NCI-H510A (cell line): ENCODE results near the gene MCC.

Experiments used
- DNase-seq: peaks from one replicate; lab custom pipeline; 2025; lab: John Stamatoyannopoulos, UW

Gene MCC

GRCh38 chr5:113108485-113108884 is 379.8 kb downstream of the MCC start:
- DNase-seq = no peak

DNA sequence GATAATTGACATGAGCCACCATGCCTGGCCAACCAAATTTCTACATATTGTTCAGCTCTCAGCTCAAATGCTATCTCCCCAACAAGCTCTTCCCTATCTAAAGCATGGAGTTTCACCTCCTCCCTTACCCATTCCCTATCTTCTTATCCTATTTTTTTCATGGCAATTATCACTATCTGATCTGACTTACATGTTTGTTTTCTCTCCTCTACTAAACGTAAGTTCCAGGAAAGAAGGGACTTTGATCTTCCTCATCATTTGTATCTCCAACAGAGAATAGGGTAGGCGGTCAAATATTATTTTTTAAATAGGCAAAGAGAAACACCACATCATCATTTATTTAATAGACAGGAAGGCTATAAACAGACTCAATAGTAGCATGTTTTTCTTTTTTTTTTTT is 381.4 kb downstream of the MCC start:
- no peak for DNase-seq

- DNase-seq = no peak
These were observed 382.5 kb downstream of the MCC start for GRCh38 chr5:113105693-113106280.

DNA sequence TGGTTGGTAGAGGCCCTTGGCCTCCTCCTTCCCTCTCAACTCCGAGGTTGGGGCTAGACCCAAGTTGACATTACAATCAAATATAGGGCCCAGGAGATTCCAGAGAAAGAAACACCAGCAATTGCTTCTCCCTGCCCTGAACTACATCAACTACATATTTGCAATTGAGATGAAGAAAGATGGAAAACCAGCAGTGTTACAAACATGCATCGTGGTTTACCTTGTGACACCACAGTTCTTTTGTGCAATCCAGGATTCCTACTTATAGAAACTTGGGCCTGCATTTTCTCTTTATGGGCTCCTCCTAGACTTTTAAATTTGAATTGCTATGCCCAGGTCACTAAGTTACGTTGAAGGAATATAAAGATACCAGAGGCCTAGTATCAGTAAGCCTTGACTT is 384.9 kb downstream of the MCC start:
- no peak for DNase-seq

- no peak for DNase-seq
These were observed 386.1 kb downstream of the MCC start for GRCh38 chr5:113102121-113102531.

DNA sequence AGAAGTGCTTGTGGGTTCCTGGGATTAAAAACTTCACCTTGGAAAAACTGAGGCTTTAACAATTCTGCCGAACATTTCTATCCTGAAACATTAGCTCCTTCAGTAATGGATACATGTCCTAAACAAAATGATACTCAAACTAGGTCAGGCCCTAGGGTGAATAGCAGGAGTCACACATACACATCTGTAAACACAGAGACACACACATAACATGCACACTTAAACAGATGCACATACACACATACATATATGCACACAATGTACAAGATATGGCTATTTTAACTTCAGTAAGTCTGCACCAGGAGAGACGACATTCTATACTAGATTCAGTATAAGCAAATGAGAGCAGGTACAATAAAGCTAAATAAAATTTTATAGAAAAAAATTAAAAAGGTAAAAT is 387.3 kb downstream of the MCC start:
- DNase-seq = no peak

- no peak for DNase-seq
These were observed 388.4 kb downstream of the MCC start for GRCh38 chr5:113099822-113100221.

DNA sequence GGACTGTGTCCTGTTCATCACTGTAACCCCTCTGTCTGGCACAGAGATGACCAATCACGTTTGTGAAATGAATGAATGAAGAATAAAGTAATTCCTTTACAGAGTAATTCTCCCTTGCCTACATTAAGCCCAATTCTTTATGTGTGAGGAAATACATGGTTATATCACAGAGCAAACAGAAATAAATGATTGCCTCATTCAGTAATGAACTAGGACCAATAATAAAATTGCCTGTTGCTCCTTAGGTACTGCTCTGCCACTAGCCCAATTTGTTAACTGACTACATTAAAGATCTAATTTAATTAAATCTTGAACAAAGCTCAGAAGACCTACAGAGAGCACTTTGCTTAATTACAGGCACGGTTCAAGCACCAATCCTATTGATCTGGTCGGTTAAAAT is 389.9 kb downstream of the MCC start:
- no peak for DNase-seq

- no peak for DNase-seq
These were observed 392.4 kb downstream of the MCC start for GRCh38 chr5:113095831-113096230.

- DNase-seq = no peak
These were observed 394.7 kb downstream of the MCC start for GRCh38 chr5:113093558-113093957.

DNA sequence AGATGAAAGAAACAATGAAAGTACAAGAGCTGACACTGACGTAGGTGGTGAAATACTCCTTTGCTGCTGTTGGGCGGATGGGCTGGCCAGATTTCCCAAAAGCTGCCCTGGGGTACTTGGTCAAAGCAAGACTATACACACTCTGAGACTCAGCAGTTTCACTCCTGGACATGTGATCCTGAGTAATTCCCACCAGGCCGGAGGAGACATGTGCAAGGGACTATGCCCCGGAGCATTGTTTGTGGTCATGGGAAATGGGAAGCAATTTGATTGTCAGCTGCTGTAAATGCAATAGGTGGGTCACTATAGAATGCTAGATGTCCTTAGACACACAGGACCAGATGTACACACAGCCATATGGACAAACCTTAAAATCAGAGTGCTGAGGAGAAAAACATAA is 395.6 kb downstream of the MCC start:
- DNase-seq = no peak

DNA sequence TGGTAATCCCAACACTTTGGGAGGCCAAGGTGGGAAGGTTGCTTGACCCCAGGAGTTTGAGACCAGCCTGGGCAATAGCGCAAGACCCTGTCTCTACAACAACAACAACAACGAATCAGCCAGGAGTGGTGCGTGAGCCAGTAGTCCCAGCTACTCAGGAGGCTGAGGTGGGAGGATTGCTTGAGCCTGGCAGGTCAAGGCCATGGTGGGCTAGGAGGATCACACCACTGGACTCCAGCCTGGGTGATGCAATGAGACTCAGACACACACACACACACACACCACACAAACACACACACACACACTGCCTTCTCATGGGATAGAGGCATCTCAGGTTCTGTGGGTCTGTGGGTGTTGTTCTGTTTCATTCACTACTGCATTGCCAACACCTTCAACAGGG is 396.6 kb downstream of the MCC start:
- DNase-seq = no peak

- DNase-seq = no peak
These were observed 397.7 kb downstream of the MCC start for GRCh38 chr5:113090336-113091106.

- DNase-seq = no peak
These were observed 398.5 kb downstream of the MCC start for GRCh38 chr5:113089653-113090335.

DNA sequence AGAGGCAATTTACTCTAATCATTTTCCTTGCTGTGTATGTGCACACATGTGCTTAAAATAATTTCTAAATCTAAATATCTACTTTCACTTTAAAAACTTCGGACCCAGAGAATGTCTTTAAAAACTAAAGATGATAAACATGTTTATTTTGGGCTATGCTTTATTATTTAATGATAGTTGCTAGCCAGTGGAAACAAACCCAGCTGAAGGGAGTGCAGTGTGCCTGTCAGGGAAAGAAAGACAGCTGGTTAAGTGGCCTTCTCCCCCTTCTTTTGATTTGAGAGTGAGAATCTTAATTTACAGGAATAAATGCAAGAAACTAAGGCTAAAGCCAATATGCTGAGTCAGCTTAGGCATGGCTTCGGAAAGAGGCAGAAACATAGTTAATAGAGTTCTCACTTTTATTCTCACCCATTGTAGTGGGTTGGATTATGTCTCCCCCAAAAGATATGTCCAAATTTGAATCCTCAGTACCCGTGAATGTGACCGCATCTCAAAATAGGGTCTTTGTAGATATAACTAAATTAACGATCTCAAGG is 400.2 kb downstream of the MCC start:
- no peak for DNase-seq

DNA sequence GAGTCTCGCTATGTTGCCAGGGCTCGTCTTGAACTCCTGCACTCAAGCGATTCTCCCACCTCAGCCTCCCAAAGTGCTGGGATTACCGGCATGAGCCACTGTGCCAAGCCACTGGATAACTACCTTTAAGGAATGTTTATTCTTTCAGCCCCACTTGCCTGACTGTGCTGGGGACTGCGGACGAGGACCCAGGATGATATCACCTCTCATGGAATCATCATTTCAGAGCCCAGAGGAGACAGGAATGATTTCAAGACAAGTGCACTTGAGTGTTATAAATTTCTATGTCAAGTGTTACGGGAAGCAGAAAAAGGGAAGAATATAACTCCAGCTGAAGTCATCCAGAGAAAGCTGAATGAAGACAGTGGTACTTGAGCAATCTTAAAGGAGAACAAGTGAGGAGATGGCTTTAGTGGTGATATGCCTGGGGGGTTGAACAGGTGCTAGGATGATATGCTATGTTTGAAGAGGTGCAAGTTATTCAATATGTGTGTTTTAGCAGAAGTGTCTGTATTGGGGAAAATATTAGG is 402.3 kb downstream of the MCC start:
- DNase-seq = no peak

GRCh38 chr5:113085084-113085414 is 403.2 kb downstream of the MCC start:
- no peak for DNase-seq

- no peak for DNase-seq
These were observed 403.7 kb downstream of the MCC start for GRCh38 chr5:113084402-113085083.

- DNase-seq = no peak
These were observed 404.8 kb downstream of the MCC start for GRCh38 chr5:113083481-113083880.

- no peak for DNase-seq
These were observed 405.7 kb downstream of the MCC start for GRCh38 chr5:113082547-113082905.

GRCh38 chr5:113081881-113082546 is 406.2 kb downstream of the MCC start:
- no peak for DNase-seq
